ENCODE data around the gene FES. TPM values are rescaled to one million over a fixed set of nuclear protein-coding genes. Genes with fewer than 3 reads are reported as not detected.

Gene FES
- total and polyA plus RNA-seq, 10 of the 15 experiments (the other 5 are each of a cell fraction or from before 2014, with no cell fraction given) = 0.07 to 23.9 (median 9.9) TPM

- FAIRE-seq = no peak
- Histone ChIP-seq H3K27me3 (replicated peaks in 1 of 2; ENCODE audit: control insufficient read depth in 2 of 2, insufficient read depth in 2 of 2, low read length in 1 of 2) (no peaks in the 10 kb centered on the region), H3K9me3 (replicated peaks; ENCODE audit: control insufficient read depth, insufficient read depth, low read length) (no peaks in the 10 kb centered on the region), H3K36me3 (ENCODE audit: control insufficient read depth in 2 of 2, insufficient read depth in 2 of 2, low read length in 1 of 2) (peaks cover 36 to 50% of the 10 kb centered on the region in 2 experiments), H3K4me3 (no peak overlapping the region), H3K79me2 (ENCODE audit: control insufficient read depth, insufficient read depth, low read length) (no peaks in the 10 kb centered on the region), H3K4me1 (ENCODE audit: control insufficient read depth, insufficient read depth, low read length) (no peaks in the 10 kb centered on the region), H3K9ac (ENCODE audit: control insufficient read depth, insufficient read depth, low read length) (no peak overlapping the region), H4K20me1 (ENCODE audit: control insufficient read depth, insufficient read depth) (no peaks in the 10 kb centered on the region), H2AFZ (ENCODE audit: control insufficient read depth, low read depth, low read length) (no peak overlapping the region), H3K4me2 (ENCODE audit: control insufficient read depth, insufficient read depth) (no peak overlapping the region), H3K27ac (ENCODE audit: control insufficient read depth, insufficient read depth) (no peak overlapping the region)
- ChIA-PET CTCF (no interaction called here), SMC1A (ENCODE audit: uncharacterized antibody, unreplicated experiment) (no interaction called here), RAD21 (ENCODE audit: unreplicated experiment) (no interaction called here), POLR2A (no interaction called here)
- ATAC-seq = no peak
- in situ Hi-C loops (cut with MboI) = no loop called here
- no TSS peak for BruUV-seq (replicated peaks)
- WGBS (ENCODE audit: insufficient coverage, insufficient replicate concordance, low lambda C conversion rate, missing lambda C conversion rate) = 95% methylated on average over 11 of the region's 11 CpGs
- intact Hi-C loops (cut with micrococcal nuclease; ENCODE audit: unreplicated experiment) = no loop called here
- DNase-seq (ENCODE audit: low read depth, low spot score) = no peak
- TF ChIP-seq CREB1 (IDR thresholded peaks at IDR 0.05; ENCODE audit: low read depth) (no peak), HCFC1 (IDR thresholded peaks at IDR 0.05; ENCODE audit: low read length) (no peak), ZNF384 (IDR thresholded peaks at IDR 0.05; ENCODE audit: borderline replicate concordance, low read depth, low read length) (no peak), PRDM15 (CRISPR knock-in tag; IDR thresholded peaks at IDR 0.05) (no peak), JUND (IDR thresholded peaks at IDR 0.05; ENCODE audit: low read depth, low read length) (no peak), ZNF24 (IDR thresholded peaks at IDR 0.05) (no peak), SUZ12 (IDR thresholded peaks at IDR 0.05; ENCODE audit: unreplicated experiment) (no peak), ZBTB33 (IDR thresholded peaks at IDR 0.05) (no peak), CREM (IDR thresholded peaks at IDR 0.05; ENCODE audit: low read depth) (no peak), YY1 (IDR thresholded peaks at IDR 0.05; ENCODE audit: low read depth, low read length) (no peak), CBX3 (IDR thresholded peaks at IDR 0.05; ENCODE audit: borderline replicate concordance, low read depth) (no peak), SREBF1 (IDR thresholded peaks at IDR 0.05; ENCODE audit: low read length) (no peak), FOXM1 (IDR thresholded peaks at IDR 0.05; ENCODE audit: low read depth, low read length) (no peak), MAX (IDR thresholded peaks at IDR 0.05; ENCODE audit: low read depth, low read length) (no peak), MEF2B (IDR thresholded peaks at IDR 0.05; ENCODE audit: partially characterized antibody, poor library complexity, severe bottlenecking) (no peak)
- TF ChIP-seq, protein P1, sequence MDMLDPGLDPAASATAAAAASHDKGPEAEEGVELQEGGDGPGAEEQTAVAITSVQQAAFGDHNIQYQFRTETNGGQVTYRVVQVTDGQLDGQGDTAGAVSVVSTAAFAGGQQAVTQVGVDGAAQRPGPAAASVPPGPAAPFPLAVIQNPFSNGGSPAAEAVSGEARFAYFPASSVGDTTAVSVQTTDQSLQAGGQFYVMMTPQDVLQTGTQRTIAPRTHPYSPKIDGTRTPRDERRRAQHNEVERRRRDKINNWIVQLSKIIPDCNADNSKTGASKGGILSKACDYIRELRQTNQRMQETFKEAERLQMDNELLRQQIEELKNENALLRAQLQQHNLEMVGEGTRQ (IDR thresholded peaks at IDR 0.05; ENCODE audit: borderline replicate concordance, low read depth, low read length) = no peak
- TF ChIP-seq, protein P2, sequence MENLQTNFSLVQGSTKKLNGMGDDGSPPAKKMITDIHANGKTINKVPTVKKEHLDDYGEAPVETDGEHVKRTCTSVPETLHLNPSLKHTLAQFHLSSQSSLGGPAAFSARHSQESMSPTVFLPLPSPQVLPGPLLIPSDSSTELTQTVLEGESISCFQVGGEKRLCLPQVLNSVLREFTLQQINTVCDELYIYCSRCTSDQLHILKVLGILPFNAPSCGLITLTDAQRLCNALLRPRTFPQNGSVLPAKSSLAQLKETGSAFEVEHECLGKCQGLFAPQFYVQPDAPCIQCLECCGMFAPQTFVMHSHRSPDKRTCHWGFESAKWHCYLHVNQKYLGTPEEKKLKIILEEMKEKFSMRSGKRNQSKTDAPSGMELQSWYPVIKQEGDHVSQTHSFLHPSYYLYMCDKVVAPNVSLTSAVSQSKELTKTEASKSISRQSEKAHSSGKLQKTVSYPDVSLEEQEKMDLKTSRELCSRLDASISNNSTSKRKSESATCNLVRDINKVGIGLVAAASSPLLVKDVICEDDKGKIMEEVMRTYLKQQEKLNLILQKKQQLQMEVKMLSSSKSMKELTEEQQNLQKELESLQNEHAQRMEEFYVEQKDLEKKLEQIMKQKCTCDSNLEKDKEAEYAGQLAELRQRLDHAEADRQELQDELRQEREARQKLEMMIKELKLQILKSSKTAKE (IDR thresholded peaks at IDR 0.05; ENCODE audit: low read depth, poor library complexity, severe bottlenecking) = no peak
Observed at GRCh38 chr15:90916461-90916860, 32.2 kb downstream of the FES start.

All from GM12878 (cell line).